HepG2 (cell line): ENCODE measurements around the gene PFN1. TPM values are rescaled to one million over a fixed set of nuclear protein-coding genes. Genes with fewer than 3 reads are reported as not detected.

Experiments
- GPN1 ChIP-seq: sonication (generic); formaldehyde crosslinking; IDR thresholded peaks from 2 replicates; pipeline ENCODE4 v1.5.1; 2020; ENCODE audit warnings: missing genetic modification reagents, borderline replicate concordance
- ZFP82 ChIP-seq: sonication (generic); formaldehyde crosslinking; IDR thresholded peaks from 2 replicates; pipeline ENCODE4 v1.5.1; 2020; ENCODE audit warnings: mild to moderate bottlenecking, missing genetic modification reagents, borderline replicate concordance
- ZNF138 ChIP-seq: sonication (generic); formaldehyde crosslinking; IDR thresholded peaks from 2 replicates; pipeline ENCODE4 v1.5.0; 2020; ENCODE audit warnings: mild to moderate bottlenecking, low read depth, missing genetic modification reagents
- ZNF572 ChIP-seq: sonication (generic); formaldehyde crosslinking; IDR thresholded peaks from 2 replicates; pipeline ENCODE4 v1.5.1; 2020; ENCODE audit warnings: mild to moderate bottlenecking, missing genetic modification reagents
- ZSCAN20 ChIP-seq: sonication (generic); formaldehyde crosslinking; IDR thresholded peaks from 2 replicates; pipeline ENCODE4 v1.4.0; 2020; ENCODE audit warnings: missing genetic modification reagents, mild to moderate bottlenecking, borderline replicate concordance
- polyA plus RNA-seq, 8 experiments: library from polyadenylated mRNA; depleted of rRNA in 3 of 8; stranded (reverse) in 7 of 8; unstranded in 1 of 8; fragments of >200 nt; fragmentation: Illumina TruSeq in 4 of 8; extraction: Trizol in 4 of 8; gene quantifications; 2 replicates each; pipeline versions ENCODE4 v1.2.1 to v1.2.3, GENCODE V29; 2011 to 2016; ENCODE audit warnings: low read depth in 4 of 8, missing spikeins in 1 of 8, mixed read lengths in 1 of 8; ENCODE audit not compliant: insufficient read depth in 1 of 8
- total RNA-seq, 5 experiments: library from RNA; depleted of rRNA; stranded (reverse); fragments of >200 nt; fragmentation: Illumina TruSeq; extraction: Trizol; gene quantifications; 2 replicates each; pipeline ENCODE4 v1.2.3, GENCODE V29; 2016; ENCODE audit warnings: low read depth in 1 of 5
- TF ChIP-seq, protein P1 (sequence below): sonication (generic); formaldehyde crosslinking; IDR thresholded peaks from 2 replicates; pipeline ENCODE4 v1.5.0; 2020; ENCODE audit warnings: mild to moderate bottlenecking, missing genetic modification reagents, borderline replicate concordance

PFN1 gene
- total and polyA plus RNA-seq, 2 of the 13 experiments (the other 11 are each of a cell fraction or from before 2014, with no cell fraction given): 494 to 613 TPM

DNA sequence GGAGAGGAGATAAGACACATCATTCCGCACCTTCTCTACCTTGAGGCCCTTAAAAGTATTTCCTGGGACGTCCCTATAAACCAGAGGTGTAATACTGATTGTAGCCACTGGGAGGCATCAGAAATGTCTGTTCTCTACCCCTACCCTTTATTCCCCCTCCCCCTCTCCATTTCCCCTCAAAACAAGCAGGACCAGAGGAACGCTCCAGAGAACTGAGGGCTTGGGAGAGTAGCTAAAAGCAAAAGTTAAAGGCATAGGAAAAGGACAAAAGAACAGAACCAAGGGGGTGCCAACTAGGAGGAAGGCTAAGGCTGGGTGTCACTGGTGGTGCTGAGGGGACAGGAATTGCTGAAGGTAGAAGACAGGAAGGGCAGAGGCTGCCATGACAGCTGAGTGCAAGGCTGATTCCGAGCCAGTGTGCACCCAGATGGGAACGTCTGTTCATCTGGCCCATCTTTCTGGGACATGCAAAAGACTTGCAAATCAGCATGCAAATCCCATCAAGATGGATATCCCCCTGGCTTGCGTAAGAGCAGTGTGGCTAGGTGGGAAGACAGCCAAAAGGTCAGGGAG is 32.4 kb upstream of the PFN1 start (continued):
- TF ChIP-seq, protein P1, sequence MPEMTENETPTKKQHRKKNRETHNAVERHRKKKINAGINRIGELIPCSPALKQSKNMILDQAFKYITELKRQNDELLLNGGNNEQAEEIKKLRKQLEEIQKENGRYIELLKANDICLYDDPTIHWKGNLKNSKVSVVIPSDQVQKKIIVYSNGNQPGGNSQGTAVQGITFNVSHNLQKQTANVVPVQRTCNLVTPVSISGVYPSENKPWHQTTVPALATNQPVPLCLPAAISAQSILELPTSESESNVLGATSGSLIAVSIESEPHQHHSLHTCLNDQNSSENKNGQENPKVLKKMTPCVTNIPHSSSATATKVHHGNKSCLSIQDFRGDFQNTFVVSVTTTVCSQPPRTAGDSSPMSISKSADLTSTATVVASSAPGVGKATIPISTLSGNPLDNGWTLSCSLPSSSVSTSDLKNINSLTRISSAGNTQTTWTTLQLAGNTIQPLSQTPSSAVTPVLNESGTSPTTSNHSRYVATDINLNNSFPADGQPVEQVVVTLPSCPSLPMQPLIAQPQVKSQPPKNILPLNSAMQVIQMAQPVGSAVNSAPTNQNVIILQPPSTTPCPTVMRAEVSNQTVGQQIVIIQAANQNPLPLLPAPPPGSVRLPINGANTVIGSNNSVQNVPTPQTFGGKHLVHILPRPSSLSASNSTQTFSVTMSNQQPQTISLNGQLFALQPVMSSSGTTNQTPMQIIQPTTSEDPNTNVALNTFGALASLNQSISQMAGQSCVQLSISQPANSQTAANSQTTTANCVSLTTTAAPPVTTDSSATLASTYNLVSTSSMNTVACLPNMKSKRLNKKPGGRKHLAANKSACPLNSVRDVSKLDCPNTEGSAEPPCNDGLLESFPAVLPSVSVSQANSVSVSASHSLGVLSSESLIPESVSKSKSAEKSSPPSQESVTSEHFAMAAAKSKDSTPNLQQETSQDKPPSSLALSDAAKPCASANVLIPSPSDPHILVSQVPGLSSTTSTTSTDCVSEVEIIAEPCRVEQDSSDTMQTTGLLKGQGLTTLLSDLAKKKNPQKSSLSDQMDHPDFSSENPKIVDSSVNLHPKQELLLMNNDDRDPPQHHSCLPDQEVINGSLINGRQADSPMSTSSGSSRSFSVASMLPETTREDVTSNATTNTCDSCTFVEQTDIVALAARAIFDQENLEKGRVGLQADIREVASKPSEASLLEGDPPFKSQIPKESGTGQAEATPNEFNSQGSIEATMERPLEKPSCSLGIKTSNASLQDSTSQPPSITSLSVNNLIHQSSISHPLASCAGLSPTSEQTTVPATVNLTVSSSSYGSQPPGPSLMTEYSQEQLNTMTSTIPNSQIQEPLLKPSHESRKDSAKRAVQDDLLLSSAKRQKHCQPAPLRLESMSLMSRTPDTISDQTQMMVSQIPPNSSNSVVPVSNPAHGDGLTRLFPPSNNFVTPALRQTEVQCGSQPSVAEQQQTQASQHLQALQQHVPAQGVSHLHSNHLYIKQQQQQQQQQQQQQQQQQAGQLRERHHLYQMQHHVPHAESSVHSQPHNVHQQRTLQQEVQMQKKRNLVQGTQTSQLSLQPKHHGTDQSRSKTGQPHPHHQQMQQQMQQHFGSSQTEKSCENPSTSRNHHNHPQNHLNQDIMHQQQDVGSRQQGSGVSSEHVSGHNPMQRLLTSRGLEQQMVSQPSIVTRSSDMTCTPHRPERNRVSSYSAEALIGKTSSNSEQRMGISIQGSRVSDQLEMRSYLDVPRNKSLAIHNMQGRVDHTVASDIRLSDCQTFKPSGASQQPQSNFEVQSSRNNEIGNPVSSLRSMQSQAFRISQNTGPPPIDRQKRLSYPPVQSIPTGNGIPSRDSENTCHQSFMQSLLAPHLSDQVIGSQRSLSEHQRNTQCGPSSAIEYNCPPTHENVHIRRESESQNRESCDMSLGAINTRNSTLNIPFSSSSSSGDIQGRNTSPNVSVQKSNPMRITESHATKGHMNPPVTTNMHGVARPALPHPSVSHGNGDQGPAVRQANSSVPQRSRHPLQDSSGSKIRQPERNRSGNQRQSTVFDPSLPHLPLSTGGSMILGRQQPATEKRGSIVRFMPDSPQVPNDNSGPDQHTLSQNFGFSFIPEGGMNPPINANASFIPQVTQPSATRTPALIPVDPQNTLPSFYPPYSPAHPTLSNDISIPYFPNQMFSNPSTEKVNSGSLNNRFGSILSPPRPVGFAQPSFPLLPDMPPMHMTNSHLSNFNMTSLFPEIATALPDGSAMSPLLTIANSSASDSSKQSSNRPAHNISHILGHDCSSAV (CRISPR knock-in tag): no peak
- TF ChIP-seq GPN1 (CRISPR knock-in tag) (no peak), ZNF138 (no peak), ZFP82 (no peak), ZSCAN20 (CRISPR knock-in tag) (no peak), ZNF572 (CRISPR knock-in tag) (0 out of 2 replicates have a peak, but pooled peaks have one; percentile 72)
